G401.6 (cell line): ENCODE data around the gene SPIN3.
"Not testable (repeated sequence)": the region's sequence is repeated elsewhere in the genome, so short reads cannot be mapped to it uniquely, and the experiment has no call there.

ENCODE experiments used
- FAIRE-seq: peaks from 2 replicates; lab custom pipeline; 2012; peaks lifted over from hg19 to GRCh38; lab: Jason Lieb, UNC

SPIN3 gene

GRCh38 chrX:56995271-56995994 is at the start of gene SPIN3:
SPIN3 (minus strand) TSS chrX:56995541; CDS start chrX:56994947, 594 bp downstream.
- FAIRE-seq: peak; percentile 94

DNA sequence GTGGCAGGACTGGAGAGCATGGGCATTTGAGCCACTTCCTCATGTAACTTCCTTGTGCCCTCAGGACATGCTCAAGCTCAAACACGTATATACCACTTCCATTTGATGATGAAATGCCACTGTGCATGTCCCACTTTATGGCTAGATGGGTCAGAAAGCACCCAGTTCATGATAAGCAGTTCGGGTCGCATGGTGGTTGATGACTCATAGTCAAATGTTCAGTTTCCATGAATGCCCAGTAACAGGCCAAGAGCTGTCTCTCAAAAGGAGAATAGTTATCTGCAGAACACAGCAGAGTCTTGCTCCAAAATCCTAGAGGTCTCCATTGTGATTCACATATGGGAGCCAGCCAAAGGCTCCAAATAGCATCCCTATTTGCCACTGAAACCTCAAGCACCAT is 48.9 kb upstream of the SPIN3 start:
- no peak for FAIRE-seq

GRCh38 chrX:57037265-57037664 is 41.9 kb upstream of the SPIN3 start:
- FAIRE-seq: not testable (repeated sequence)

DNA sequence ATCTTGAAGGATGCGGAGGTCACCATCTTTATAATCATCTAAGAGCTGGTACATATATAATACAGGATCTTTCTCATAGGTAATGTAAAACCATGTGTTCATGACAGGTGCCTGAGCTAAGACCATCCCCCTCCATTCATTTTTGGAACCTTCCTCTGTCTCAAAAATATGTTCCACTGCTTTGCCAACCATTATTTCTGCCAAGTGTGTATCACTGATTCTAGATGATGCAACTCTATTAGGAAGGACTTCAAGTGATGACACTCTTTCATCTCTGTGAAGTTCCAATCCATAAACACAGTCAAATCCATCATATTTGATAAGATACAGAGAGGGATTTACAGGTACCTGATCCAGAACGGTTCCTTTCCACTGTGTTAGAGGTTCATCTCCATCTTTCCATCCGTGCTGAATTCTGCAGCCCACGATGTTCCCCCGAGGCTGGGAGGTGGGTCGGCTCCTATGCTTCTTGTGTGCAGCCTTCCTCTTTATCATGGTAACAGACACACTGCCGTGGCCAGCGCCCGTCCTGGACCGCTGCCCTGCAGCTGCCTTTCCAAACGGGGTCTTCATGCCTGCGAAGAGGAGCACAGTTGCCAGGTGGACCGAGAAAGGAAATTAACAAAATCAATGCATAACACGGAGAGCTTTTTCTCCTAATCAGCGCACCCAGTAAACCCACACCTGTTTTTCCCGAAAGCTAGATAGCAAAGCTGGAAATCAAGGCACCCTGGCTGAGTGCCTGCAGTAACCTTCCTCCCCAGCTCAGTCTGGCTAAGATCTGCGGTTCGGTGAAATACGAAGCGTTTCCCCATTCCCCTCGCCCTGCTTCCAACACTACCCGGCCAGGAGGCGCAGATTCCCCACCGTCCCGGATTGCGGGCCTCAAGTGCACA is 718 bp downstream of the SPIN3 start:
- no peak for FAIRE-seq

- no peak for FAIRE-seq
Observed at GRCh38 chrX:56987741-56988140, 7.6 kb downstream of the SPIN3 start.

- no peak for FAIRE-seq
Observed at GRCh38 chrX:56986138-56986537, 9.2 kb downstream of the SPIN3 start.

DNA sequence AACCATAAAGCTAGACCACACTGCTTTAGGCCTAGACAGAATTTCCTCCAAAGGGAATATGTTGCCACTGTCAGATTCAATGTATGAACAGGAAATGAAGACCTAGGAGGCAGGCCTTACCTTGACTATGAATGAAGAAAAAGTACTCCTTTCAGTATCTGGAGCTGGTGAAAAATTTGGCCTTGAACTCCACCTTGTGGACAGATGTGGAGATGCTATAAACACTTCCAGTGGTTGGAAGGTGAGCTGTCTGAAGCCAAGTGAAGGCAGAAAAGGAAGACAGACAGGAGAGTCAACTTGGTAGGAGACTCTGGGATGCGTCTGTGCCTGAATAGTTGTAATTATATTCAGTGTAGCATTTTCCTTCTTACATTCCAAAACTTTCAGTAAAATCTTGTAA is 17.2 kb downstream of the SPIN3 start:
- peak; percentile 91 for FAIRE-seq

DNA sequence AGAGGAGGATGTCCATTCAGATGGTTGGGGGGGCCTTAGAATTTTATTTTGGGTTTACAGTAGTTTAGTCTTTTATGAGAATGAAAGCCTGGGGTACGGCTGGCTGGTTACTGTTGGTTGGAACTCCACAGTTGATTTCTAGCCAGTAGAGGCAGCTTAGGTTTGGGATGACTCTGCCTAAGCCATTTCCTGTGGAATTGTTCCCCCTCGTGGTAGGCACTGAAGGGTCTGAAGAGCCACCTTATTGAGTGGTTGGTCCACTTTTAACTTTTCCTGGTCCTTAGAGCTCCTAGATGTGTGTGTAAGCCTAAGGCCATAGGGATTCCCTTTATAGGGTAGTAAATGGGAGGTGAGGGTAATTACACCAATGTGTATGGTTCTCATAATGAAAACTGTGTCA is 19.7 kb downstream of the SPIN3 start:
- no peak for FAIRE-seq

- FAIRE-seq: no peak
Observed at GRCh38 chrX:56974408-56974807, 20.9 kb downstream of the SPIN3 start.

DNA sequence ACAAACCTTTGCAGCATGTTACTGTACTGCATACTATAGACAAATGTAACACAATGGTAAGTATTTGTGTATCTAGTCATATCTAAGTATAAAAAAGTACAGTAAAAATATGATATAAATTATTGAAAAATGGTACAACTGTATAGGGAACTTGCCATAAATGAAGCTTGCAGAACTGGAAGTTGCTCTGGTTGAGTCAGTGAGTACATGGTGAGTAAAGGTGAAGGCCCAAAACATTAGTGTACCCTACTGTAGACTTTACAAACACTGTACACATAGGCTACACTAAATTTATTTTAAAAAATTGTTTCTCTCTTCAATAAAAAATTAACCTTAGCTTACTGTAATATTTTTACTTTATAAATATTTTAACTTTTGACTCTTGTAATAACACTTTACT is 25.8 kb downstream of the SPIN3 start:
- FAIRE-seq: no peak

GRCh38 chrX:56968980-56969379 is 26.4 kb downstream of the SPIN3 start:
- FAIRE-seq: no peak

DNA sequence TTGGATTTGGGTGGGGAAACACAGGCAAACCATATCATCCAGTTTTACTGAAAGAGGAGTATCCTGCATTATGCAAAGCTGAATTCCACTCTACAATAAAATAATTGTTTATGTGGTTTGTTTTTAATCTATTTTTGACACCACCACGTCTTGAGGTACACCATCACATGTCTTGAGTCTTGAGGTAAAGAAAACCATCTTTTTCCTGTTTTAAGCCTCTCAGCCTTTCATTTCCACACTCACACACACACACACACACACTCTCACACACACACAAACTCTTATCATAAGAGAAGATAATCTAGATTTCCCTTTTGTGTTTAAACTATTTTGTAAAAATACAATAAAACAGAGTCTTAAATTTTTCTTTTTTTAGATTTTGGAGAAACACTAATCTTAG is 32.0 kb downstream of the SPIN3 start:
- FAIRE-seq: no peak

GRCh38 chrX:56947699-56948098 is 47.6 kb downstream of the SPIN3 start:
- no peak for FAIRE-seq

DNA sequence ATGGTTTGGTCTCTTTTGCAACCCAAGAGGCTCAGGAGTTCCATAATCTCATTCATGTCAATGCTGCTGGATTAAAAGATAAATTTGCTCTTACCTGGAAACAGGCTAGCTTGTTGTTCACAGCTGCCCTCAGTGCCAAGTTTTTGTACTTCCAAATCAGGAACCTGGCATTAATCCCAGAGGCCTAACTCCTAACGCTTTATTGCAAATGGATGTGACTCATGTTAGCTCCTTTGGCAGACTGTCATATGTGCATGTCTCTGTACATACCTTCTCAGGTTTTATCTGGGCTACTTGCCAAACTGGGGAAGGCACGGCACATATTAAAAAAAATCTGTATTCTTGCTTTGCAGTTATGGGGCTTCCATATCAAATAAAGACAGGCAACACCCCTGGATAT is 49.1 kb downstream of the SPIN3 start:
- not testable (repeated sequence) for FAIRE-seq

DNA sequence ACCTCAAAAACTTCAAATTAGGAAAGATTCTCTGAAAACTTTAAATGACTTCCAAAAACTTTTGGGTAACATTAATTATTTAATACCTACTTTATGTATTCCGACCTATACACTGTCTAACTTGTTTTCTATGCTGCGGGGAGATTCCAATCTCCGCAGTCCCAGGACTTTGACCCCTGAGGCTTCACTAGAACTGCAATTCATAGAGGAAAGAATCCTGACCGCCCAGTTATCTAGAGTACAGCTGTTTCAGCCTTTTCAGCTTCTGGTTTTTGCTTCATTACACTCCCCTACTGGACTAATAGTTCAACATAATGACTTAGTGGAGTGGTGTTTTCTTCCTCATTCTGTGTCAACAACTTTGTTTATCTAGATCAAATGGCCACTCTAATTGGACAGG is 50.1 kb downstream of the SPIN3 start:
- not testable (repeated sequence) for FAIRE-seq

DNA sequence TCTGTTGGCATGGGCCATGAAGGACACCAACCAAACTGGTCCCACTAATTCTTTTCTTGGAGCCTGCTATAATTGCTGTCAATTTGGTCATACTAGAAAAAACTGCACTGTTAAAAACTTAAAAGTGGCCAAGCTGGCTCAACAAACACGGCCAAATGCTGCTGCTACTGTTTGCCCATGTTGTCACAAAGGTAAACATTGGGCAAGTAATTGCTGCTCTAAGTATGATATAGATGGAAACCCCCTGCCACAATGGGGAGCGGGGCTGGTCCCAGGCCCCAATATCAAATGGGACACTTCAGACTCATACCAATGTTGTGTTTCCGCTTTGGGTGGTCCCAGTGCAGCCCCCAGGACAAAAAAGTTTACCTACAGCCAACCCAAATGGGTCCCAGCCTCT is 52.1 kb downstream of the SPIN3 start:
- no peak for FAIRE-seq
